DOHH2 (cell line): Measurements from ENCODE around the gene ZMAT5.

Experiments
- H3F3A ChIP-seq: fragments of 200-600 bp; sonication (generic), shearing (Covaris generic); 2 replicates; pipeline ENCODE4 v1.6.0; 2016; ENCODE audit warnings: antibody characterized with exemption, mild to moderate bottlenecking; ENCODE audit not compliant: control insufficient read depth, insufficient read depth
- H3K27ac ChIP-seq: fragments of 200-600 bp; sonication (generic); 2 replicates; pipeline ENCODE4 v1.5.1; 2014; ENCODE audit warnings: low read depth, mild to moderate bottlenecking, low read length, moderate library complexity
- H3K27me3 ChIP-seq: fragments of 200-600 bp; sonication (generic); 2 replicates; pipeline ENCODE4 v1.6.1; 2014; ENCODE audit warnings: mild to moderate bottlenecking, low read length, mixed read lengths; ENCODE audit not compliant: control insufficient read depth
- H3K36me3 ChIP-seq: fragments of 200-600 bp; sonication (generic); 2 replicates; pipeline ENCODE4 v1.6.1; 2014; ENCODE audit warnings: mild to moderate bottlenecking, low read length, moderate library complexity, mixed read lengths; ENCODE audit not compliant: control insufficient read depth
- H3K4me1 ChIP-seq: fragments of 200-600 bp; sonication (generic); 2 replicates; pipeline ENCODE4 v1.6.1; 2014; ENCODE audit warnings: mild to moderate bottlenecking, low read length, mixed read lengths; ENCODE audit not compliant: control insufficient read depth
- H3K4me2 ChIP-seq: fragments of 200-600 bp; sonication (generic); 2 replicates; pipeline ENCODE4 v1.6.0; 2014; ENCODE audit warnings: mild to moderate bottlenecking, low read length, moderate library complexity
- H3K4me3 ChIP-seq: fragments of 200-600 bp; sonication (generic); 2 replicates; pipeline ENCODE4 v1.5.1; 2014; ENCODE audit warnings: mild to moderate bottlenecking, low read length, mixed read lengths
- H3K79me2 ChIP-seq: fragments of 200-600 bp; sonication (generic); 2 replicates; pipeline ENCODE4 v1.6.1; 2014; ENCODE audit warnings: mild to moderate bottlenecking, low read length, mixed read lengths; ENCODE audit not compliant: control insufficient read depth
- H3K9me2 ChIP-seq: fragments of 200-600 bp; sonication (generic); replicated peaks from 2 replicates; pipeline ENCODE4 v1.6.1; 2014; ENCODE audit warnings: mild to moderate bottlenecking, low read length, mixed read lengths; ENCODE audit not compliant: control insufficient read depth
- H3K9me3 ChIP-seq: fragments of 200-600 bp; sonication (generic); 2 replicates; pipeline ENCODE4 v1.6.1; 2014; ENCODE audit warnings: antibody characterized with exemption, low read length, mixed read lengths; ENCODE audit not compliant: control insufficient read depth, insufficient read depth
- H4K20me1 ChIP-seq: fragments of 200-600 bp; sonication (generic); 2 replicates; pipeline ENCODE4 v1.6.0; 2014; ENCODE audit warnings: low read depth, mild to moderate bottlenecking, antibody characterized with exemption, low read length, moderate library complexity; ENCODE audit not compliant: control insufficient read depth, insufficient read depth
- EZH2phosphoT487 ChIP-seq: fragments of 200-600 bp; sonication (generic); IDR thresholded peaks from 2 replicates; pipeline ENCODE4 v1.6.1; 2017; ENCODE audit warnings: borderline replicate concordance, mild to moderate bottlenecking, antibody characterized with exemption, low read length, moderate library complexity, mixed read lengths
- TF ChIP-seq, protein P1 (sequence below): fragments of 200-600 bp; sonication (generic); IDR thresholded peaks from one replicate; pipeline ENCODE4 v1.5.1; 2014; ENCODE audit warnings: antibody characterized with exemption, mild to moderate bottlenecking, low read depth, low read length; ENCODE audit not compliant: poor library complexity, severe bottlenecking

The ZMAT5 gene

DNA sequence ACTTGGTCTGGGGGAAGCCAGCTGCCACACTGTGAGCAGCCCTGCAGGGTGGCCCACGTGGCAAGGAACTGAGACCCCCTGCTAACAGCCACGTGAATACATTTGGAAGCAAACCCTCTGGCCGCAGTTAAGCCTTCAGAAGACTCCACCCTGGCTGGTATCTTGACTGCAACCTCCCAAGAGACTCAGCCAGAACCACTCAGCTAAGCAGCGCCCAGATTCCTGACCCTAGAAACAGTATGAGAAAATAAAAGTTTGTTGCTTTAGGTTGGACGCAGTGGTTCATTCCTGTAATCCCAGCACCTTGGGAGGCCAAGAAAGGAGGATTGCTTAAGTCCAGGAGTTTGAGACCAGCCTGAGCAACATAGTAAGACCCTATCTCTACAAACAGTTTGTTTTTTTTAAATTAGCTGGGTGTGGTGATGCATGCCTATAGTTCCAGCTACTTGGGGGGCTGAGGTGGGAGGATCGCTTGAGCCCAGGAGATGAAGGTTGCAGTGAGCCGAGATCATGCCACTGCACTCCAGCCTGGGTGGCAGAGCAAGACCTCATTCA lies 8.7 kb downstream of the ZMAT5 start:
- Histone ChIP-seq H4K20me1 (no peaks in the 10 kb centered on the region), H3K9me3 (no peaks in the 10 kb centered on the region), H3K27ac (no peak overlapping the region), H3K27me3 (no peaks in the 10 kb centered on the region), H3K36me3 (no peaks in the 10 kb centered on the region), H3K79me2 (no peaks in the 10 kb centered on the region), H3K4me3 (no peak overlapping the region), H3K4me2 (no peak overlapping the region), H3K4me1 (no peaks in the 10 kb centered on the region), H3K9me2 (no peaks in the 10 kb centered on the region), H3F3A (no peaks in the 10 kb centered on the region)
- TF ChIP-seq EZH2phosphoT487: no peak
- TF ChIP-seq, protein P1, sequence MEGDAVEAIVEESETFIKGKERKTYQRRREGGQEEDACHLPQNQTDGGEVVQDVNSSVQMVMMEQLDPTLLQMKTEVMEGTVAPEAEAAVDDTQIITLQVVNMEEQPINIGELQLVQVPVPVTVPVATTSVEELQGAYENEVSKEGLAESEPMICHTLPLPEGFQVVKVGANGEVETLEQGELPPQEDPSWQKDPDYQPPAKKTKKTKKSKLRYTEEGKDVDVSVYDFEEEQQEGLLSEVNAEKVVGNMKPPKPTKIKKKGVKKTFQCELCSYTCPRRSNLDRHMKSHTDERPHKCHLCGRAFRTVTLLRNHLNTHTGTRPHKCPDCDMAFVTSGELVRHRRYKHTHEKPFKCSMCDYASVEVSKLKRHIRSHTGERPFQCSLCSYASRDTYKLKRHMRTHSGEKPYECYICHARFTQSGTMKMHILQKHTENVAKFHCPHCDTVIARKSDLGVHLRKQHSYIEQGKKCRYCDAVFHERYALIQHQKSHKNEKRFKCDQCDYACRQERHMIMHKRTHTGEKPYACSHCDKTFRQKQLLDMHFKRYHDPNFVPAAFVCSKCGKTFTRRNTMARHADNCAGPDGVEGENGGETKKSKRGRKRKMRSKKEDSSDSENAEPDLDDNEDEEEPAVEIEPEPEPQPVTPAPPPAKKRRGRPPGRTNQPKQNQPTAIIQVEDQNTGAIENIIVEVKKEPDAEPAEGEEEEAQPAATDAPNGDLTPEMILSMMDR: no peak

- no peak overlapping the region for H3K4me2 ChIP-seq
- no peaks in the 10 kb centered on the region for H3K4me1 ChIP-seq
- no peak overlapping the region for H3K27ac ChIP-seq
- H3K79me2 ChIP-seq: no peaks in the 10 kb centered on the region
- H3F3A ChIP-seq: no peaks in the 10 kb centered on the region
- no peaks in the 10 kb centered on the region for H3K27me3 ChIP-seq
- H3K9me3 ChIP-seq: no peaks in the 10 kb centered on the region
- no peaks in the 10 kb centered on the region for H3K36me3 ChIP-seq
- TF ChIP-seq, protein P1: no peak
- no peak for TF ChIP-seq EZH2phosphoT487
- no peaks in the 10 kb centered on the region for H3K9me2 ChIP-seq
- H3K4me3 ChIP-seq: no peak overlapping the region
- H4K20me1 ChIP-seq: no peaks in the 10 kb centered on the region
Observed at GRCh38 chr22:29757096-29757495, 9.7 kb downstream of the ZMAT5 start.

DNA sequence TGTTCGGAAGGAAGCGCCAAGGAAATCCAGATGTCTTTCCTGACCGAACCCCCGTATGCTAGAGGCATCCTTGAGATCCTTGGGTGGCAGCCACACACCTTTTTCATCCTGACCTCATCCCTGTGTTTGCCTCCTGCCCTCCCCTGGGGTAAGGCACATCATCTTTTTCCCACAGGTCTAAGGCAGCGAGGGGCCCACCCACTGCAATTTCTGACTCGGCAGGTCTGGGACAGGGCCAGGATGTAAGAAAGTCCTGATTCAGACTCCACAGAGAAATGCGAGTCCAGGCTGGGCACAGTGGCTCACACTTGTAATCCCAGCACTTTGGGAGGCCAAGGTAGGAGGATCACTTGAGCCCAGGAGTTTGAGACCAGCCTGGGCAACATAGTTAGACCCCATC lies 10.5 kb downstream of the ZMAT5 start:
- H3K36me3 ChIP-seq: no peaks in the 10 kb centered on the region

More for the DNA sequence above, 10.5 kb downstream of the ZMAT5 start:
- Histone ChIP-seq H3K27me3 (no peaks in the 10 kb centered on the region), H3K79me2 (no peaks in the 10 kb centered on the region), H3K27ac (no peak overlapping the region), H3K4me2 (no peak overlapping the region), H3K9me2 (no peaks in the 10 kb centered on the region), H3K4me1 (no peaks in the 10 kb centered on the region), H3K9me3 (no peaks in the 10 kb centered on the region), H4K20me1 (no peaks in the 10 kb centered on the region), H3K4me3 (no peak overlapping the region), H3F3A (no peaks in the 10 kb centered on the region)
- TF ChIP-seq EZH2phosphoT487: no peak
- TF ChIP-seq, protein P1: no peak
